K562 (cell line): ENCODE results near the gene PUM1. TPM values are rescaled to one million over a fixed set of nuclear protein-coding genes. Genes with fewer than 3 reads are reported as not detected.
A peak's percentile ranks its signal among the peaks of the same experiment; 100 is the strongest.

ENCODE experiments used
- ARID2 ChIP-seq: fragments of 450-650 bp; IDR thresholded peaks from 2 replicates; pipeline ENCODE4 v1.6.1; 2017; ENCODE audit warnings: antibody characterized with exemption, mild to moderate bottlenecking
- ARNT ChIP-seq, 2 experiments: fragments of 450-650 bp; IDR thresholded peaks; 2 replicates each; pipeline ENCODE4 v1.6.1; 2016; ENCODE audit warnings: mild to moderate bottlenecking in 1 of 2
- JUND ChIP-seq, 2 experiments: IDR thresholded peaks; 2 replicates in 1 of 2; 3 replicates in 1 of 2; pipeline ENCODE4 v1.6.1; 2011; ENCODE audit warnings: borderline replicate concordance in 2 of 2, low read depth in 2 of 2, low read length in 2 of 2, improper control_type of control experiment in 1 of 2, missing biosample characterization in 1 of 2, missing genetic modification characterization in 1 of 2, missing genetic modification reagents in 1 of 2
- RBBP5 ChIP-seq: fragments of 200-600 bp; sonication (generic); IDR thresholded peaks from 2 replicates; pipeline ENCODE4 v1.6.1; 2012; ENCODE audit warnings: borderline replicate concordance, mild to moderate bottlenecking, low read length, control low read depth, inconsistent platforms; ENCODE audit not compliant: insufficient read depth, poor library complexity, severe bottlenecking
- RFX7 ChIP-seq: fragments of 250-450 bp; sonication (Bioruptor Pico); IDR thresholded peaks from 2 replicates; pipeline ENCODE4 v1.5.1; 2021; ENCODE audit warnings: mild to moderate bottlenecking
- polyA plus RNA-seq, 8 experiments: library from polyadenylated mRNA; depleted of rRNA in 4 of 8; stranded (reverse) in 5 of 8; unstranded in 3 of 8; fragments of >200 nt; fragmentation: Nextera tagmentation in 2 of 8; fragmentation: Illumina TruSeq in 1 of 8; extraction: Ambion mirVana in 2 of 8; extraction: Trizol in 1 of 8; gene quantifications; 2 replicates each; pipeline versions ENCODE4 v1.2.1 to v1.2.3, GENCODE V29; 2011 to 2014; ENCODE audit warnings: inconsistent platforms in 1 of 8, missing spikeins in 1 of 8
- total RNA-seq, 7 experiments: library from RNA; depleted of rRNA in 6 of 7; stranded (reverse); fragments of >200 nt in 6 of 7; fragmentation: Illumina TruSeq in 2 of 7; extraction: Trizol in 2 of 7; gene quantifications; 2 replicates each; pipeline versions ENCODE4 v1.2.1 to v1.2.3, GENCODE V29; 2011 to 2021; ENCODE audit warnings: low replicate concordance in 1 of 7
- TF ChIP-seq, protein P1 (sequence below): sonication (generic); formaldehyde crosslinking; IDR thresholded peaks from 2 replicates; pipeline ENCODE4 v1.8.0; 2023; ENCODE audit warnings: missing genetic modification reagents, mild to moderate bottlenecking, borderline replicate concordance
- TF ChIP-seq, protein P2 (sequence below): fragments of 250-450 bp; sonication (Bioruptor Pico); IDR thresholded peaks from 2 replicates; pipeline ENCODE4 v1.4.0; 2020; ENCODE audit warnings: borderline replicate concordance
- TF ChIP-seq, protein P3 (sequence below), 2 experiments: fragments of 450-650 bp; IDR thresholded peaks; 2 replicates each; pipeline ENCODE4 v1.6.1; 2016
- TF ChIP-seq, protein P4 (sequence below): IDR thresholded peaks from 2 replicates; pipeline ENCODE4 v1.6.1; 2016; ENCODE audit warnings: missing genetic modification characterization, missing compliant biosample characterization
- TF ChIP-seq, protein P5 (sequence below): fragments of 250-450 bp; sonication (Bioruptor Pico); IDR thresholded peaks from 2 replicates; pipeline ENCODE4 v1.5.0; 2020; ENCODE audit warnings: mild to moderate bottlenecking, borderline replicate concordance
- TF ChIP-seq, protein P6 (sequence below): sonication (generic); formaldehyde crosslinking; IDR thresholded peaks from 2 replicates; pipeline ENCODE4 v1.8.1; 2023; ENCODE audit warnings: mild to moderate bottlenecking, missing genetic modification reagents

Gene PUM1
- total and polyA plus RNA-seq, 9 of the 15 experiments (the other 6 are each of a cell fraction or from before 2014, with no cell fraction given): 37.7 to 104 (median 55.7) TPM

DNA sequence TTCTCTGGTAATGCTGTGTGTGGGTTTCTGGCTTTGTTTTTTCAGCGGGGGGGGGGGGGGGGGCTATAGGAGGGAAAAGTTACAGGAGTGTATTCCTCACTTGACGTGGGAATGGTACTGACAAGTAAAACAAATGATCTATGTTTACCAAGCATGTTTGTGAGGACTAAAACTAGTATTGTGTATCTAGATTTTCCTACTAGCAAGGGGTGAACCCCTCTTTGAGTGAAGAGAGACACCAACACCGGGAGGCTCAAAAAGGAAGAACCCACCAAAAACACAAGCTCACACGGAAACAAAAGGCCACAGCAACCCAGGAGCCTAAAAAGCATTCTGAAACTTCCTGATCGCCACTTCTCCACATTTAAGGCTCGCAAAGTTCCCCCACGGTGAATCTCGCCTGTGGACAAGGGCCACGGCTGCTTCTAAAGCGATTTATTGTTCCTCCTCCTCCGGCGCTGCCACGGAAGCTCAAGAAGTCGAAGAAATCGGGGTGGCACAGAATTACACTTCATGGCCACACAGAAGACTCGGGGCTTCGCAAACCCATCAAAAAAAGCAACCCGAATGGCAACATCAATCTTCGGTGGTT is 703 bp downstream of the PUM1 start (continued):
- TF ChIP-seq, protein P1, sequence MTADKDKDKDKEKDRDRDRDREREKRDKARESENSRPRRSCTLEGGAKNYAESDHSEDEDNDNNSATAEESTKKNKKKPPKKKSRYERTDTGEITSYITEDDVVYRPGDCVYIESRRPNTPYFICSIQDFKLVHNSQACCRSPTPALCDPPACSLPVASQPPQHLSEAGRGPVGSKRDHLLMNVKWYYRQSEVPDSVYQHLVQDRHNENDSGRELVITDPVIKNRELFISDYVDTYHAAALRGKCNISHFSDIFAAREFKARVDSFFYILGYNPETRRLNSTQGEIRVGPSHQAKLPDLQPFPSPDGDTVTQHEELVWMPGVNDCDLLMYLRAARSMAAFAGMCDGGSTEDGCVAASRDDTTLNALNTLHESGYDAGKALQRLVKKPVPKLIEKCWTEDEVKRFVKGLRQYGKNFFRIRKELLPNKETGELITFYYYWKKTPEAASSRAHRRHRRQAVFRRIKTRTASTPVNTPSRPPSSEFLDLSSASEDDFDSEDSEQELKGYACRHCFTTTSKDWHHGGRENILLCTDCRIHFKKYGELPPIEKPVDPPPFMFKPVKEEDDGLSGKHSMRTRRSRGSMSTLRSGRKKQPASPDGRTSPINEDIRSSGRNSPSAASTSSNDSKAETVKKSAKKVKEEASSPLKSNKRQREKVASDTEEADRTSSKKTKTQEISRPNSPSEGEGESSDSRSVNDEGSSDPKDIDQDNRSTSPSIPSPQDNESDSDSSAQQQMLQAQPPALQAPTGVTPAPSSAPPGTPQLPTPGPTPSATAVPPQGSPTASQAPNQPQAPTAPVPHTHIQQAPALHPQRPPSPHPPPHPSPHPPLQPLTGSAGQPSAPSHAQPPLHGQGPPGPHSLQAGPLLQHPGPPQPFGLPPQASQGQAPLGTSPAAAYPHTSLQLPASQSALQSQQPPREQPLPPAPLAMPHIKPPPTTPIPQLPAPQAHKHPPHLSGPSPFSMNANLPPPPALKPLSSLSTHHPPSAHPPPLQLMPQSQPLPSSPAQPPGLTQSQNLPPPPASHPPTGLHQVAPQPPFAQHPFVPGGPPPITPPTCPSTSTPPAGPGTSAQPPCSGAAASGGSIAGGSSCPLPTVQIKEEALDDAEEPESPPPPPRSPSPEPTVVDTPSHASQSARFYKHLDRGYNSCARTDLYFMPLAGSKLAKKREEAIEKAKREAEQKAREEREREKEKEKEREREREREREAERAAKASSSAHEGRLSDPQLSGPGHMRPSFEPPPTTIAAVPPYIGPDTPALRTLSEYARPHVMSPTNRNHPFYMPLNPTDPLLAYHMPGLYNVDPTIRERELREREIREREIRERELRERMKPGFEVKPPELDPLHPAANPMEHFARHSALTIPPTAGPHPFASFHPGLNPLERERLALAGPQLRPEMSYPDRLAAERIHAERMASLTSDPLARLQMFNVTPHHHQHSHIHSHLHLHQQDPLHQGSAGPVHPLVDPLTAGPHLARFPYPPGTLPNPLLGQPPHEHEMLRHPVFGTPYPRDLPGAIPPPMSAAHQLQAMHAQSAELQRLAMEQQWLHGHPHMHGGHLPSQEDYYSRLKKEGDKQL (CRISPR knock-in tag): peak; percentile 48; the same call in 1 of the 2 replicates
- TF ChIP-seq RFX7 (no peak), ARID2 (0 out of 2 replicates have a peak, but pooled peaks have one; percentile 6), RBBP5 (no peak), ARNT (IDR thresholded peaks at IDR 0.05) (0 out of 4 replicates have a peak, but pooled peaks of 1 of the 2 experiments have one; percentile 29), JUND (IDR thresholded peaks at IDR 0.05; ENCODE audit: borderline replicate concordance, low read depth, low read length) (no peak), JUND (tag; IDR thresholded peaks at IDR 0.05; ENCODE audit: borderline replicate concordance, low read depth, low read length) (no peak)
- TF ChIP-seq, protein P2, sequence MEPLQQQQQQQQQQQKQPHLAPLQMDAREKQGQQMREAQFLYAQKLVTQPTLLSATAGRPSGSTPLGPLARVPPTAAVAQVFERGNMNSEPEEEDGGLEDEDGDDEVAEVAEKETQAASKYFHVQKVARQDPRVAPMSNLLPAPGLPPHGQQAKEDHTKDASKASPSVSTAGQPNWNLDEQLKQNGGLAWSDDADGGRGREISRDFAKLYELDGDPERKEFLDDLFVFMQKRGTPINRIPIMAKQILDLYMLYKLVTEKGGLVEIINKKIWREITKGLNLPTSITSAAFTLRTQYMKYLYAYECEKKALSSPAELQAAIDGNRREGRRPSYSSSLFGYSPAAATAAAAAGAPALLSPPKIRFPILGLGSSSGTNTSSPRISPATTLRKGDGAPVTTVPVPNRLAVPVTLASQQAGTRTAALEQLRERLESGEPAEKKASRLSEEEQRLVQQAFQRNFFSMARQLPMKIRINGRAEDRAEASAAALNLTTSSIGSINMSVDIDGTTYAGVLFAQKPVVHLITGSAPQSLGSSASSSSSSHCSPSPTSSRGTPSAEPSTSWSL (CRISPR knock-in tag): no peak
- TF ChIP-seq, protein P3, sequence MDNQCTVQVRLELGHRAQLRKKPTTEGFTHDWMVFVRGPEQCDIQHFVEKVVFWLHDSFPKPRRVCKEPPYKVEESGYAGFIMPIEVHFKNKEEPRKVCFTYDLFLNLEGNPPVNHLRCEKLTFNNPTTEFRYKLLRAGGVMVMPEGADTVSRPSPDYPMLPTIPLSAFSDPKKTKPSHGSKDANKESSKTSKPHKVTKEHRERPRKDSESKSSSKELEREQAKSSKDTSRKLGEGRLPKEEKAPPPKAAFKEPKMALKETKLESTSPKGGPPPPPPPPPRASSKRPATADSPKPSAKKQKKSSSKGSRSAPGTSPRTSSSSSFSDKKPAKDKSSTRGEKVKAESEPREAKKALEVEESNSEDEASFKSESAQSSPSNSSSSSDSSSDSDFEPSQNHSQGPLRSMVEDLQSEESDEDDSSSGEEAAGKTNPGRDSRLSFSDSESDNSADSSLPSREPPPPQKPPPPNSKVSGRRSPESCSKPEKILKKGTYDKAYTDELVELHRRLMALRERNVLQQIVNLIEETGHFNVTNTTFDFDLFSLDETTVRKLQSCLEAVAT (IDR thresholded peaks at IDR 0.05): peak in 1 of 2 experiments; percentile 11; a peak in 3 of 4 replicates
- TF ChIP-seq, protein P4, sequence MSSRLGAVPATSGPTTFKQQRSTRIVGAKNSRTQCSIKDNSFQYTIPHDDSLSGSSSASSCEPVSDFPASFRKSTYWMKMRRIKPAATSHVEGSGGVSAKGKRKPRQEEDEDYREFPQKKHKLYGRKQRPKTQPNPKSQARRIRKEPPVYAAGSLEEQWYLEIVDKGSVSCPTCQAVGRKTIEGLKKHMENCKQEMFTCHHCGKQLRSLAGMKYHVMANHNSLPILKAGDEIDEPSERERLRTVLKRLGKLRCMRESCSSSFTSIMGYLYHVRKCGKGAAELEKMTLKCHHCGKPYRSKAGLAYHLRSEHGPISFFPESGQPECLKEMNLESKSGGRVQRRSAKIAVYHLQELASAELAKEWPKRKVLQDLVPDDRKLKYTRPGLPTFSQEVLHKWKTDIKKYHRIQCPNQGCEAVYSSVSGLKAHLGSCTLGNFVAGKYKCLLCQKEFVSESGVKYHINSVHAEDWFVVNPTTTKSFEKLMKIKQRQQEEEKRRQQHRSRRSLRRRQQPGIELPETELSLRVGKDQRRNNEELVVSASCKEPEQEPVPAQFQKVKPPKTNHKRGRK: no peak
- TF ChIP-seq, protein P5, sequence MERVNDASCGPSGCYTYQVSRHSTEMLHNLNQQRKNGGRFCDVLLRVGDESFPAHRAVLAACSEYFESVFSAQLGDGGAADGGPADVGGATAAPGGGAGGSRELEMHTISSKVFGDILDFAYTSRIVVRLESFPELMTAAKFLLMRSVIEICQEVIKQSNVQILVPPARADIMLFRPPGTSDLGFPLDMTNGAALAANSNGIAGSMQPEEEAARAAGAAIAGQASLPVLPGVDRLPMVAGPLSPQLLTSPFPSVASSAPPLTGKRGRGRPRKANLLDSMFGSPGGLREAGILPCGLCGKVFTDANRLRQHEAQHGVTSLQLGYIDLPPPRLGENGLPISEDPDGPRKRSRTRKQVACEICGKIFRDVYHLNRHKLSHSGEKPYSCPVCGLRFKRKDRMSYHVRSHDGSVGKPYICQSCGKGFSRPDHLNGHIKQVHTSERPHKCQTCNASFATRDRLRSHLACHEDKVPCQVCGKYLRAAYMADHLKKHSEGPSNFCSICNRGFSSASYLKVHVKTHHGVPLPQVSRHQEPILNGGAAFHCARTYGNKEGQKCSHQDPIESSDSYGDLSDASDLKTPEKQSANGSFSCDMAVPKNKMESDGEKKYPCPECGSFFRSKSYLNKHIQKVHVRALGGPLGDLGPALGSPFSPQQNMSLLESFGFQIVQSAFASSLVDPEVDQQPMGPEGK (CRISPR knock-in tag): 0 out of 2 replicates have a peak, but pooled peaks have one; percentile 9
- TF ChIP-seq, protein P6, sequence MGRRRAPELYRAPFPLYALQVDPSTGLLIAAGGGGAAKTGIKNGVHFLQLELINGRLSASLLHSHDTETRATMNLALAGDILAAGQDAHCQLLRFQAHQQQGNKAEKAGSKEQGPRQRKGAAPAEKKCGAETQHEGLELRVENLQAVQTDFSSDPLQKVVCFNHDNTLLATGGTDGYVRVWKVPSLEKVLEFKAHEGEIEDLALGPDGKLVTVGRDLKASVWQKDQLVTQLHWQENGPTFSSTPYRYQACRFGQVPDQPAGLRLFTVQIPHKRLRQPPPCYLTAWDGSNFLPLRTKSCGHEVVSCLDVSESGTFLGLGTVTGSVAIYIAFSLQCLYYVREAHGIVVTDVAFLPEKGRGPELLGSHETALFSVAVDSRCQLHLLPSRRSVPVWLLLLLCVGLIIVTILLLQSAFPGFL (CRISPR knock-in tag): peak; percentile 57; the same call in 1 of the 2 replicates
